CD14-positive monocyte (primary cell): ENCODE data around the gene HS1BP3. TPM values are rescaled to one million over a fixed set of nuclear protein-coding genes. Genes with fewer than 3 reads are reported as not detected.

Experiments
- DNase-seq, 3 donors: peaks; one replicate each; pipeline ENCODE4 v3.0.0-alpha.2; 2011 to 2022
- H2AFZ ChIP-seq: 2 replicates; pipeline ENCODE4 v1.6.0; 2012; ENCODE audit warnings: mild to moderate bottlenecking, low read depth, low read length, inconsistent platforms; ENCODE audit not compliant: insufficient read depth, poor library complexity, severe bottlenecking
- H3K27ac ChIP-seq, 2 donors: 1 replicate in 1 of 2; 2 replicates in 1 of 2; pipeline ENCODE4 v1.5.1; 2012 to 2013; ENCODE audit warnings: low read length in 2 of 2, control low read depth in 1 of 2, inconsistent platforms in 1 of 2, low read depth in 1 of 2, mild to moderate bottlenecking in 1 of 2
- H3K27me3 ChIP-seq, 2 donors: one replicate each; pipeline versions ENCODE4 v1.6.0 to v1.6.1; 2011 to 2013; ENCODE audit warnings: low read length in 2 of 2; ENCODE audit not compliant: control insufficient read depth in 2 of 2, insufficient read depth in 2 of 2
- H3K36me3 ChIP-seq, 2 donors: replicated peaks in 1 of 2; 1 replicate in 1 of 2; 2 replicates in 1 of 2; pipeline versions ENCODE4 v1.5.1 to v1.6.1; 2012 to 2013; ENCODE audit warnings: low read length in 2 of 2, control low read depth in 1 of 2, inconsistent platforms in 1 of 2, mild to moderate bottlenecking in 1 of 2; ENCODE audit not compliant: insufficient read depth in 2 of 2, control insufficient read depth in 1 of 2
- H3K4me1 ChIP-seq, 2 donors: 1 replicate in 1 of 2; 2 replicates in 1 of 2; pipeline versions ENCODE4 v1.5.1 to v1.6.1; 2012 to 2013; ENCODE audit warnings: low read length in 2 of 2, control low read depth in 1 of 2, inconsistent platforms in 1 of 2, mild to moderate bottlenecking in 1 of 2, moderate library complexity in 1 of 2; ENCODE audit not compliant: insufficient read depth in 2 of 2, control insufficient read depth in 1 of 2
- H3K4me2 ChIP-seq: replicated peaks from 2 replicates; pipeline ENCODE3; 2012; ENCODE audit warnings: low read length, moderate library complexity, mild to moderate bottlenecking; ENCODE audit not compliant: poor library complexity, severe bottlenecking; ENCODE audit errors: extremely low read depth
- H3K4me3 ChIP-seq, 3 experiments: fragments of 200-600 bp in 1 of 3; sonication (generic) in 1 of 3; replicated peaks in 1 of 3; 1 replicate in 2 of 3; 2 replicates in 1 of 3; pipeline ENCODE4 v1.5.1; 2011 to 2013; ENCODE audit warnings: low read length in 3 of 3, mild to moderate bottlenecking in 3 of 3, control low read depth in 2 of 3, low read depth in 2 of 3, inconsistent platforms in 1 of 3, moderate library complexity in 1 of 3
- H3K79me2 ChIP-seq: 2 replicates; pipeline ENCODE4 v1.6.0; 2012; ENCODE audit warnings: mild to moderate bottlenecking, control low read depth, inconsistent platforms, low read length, moderate library complexity; ENCODE audit not compliant: insufficient read depth
- H3K9ac ChIP-seq: 2 replicates; pipeline ENCODE4 v1.6.0; 2017; ENCODE audit warnings: low read length, mild to moderate bottlenecking; ENCODE audit not compliant: insufficient read depth, poor library complexity, severe bottlenecking
- H3K9me3 ChIP-seq, 2 donors: replicated peaks in 1 of 2; 1 replicate in 1 of 2; 2 replicates in 1 of 2; pipeline versions ENCODE4 v1.5.1 to v1.6.1; 2012 to 2013; ENCODE audit warnings: low read length in 2 of 2, control low read depth in 1 of 2; ENCODE audit not compliant: control insufficient read depth in 1 of 2, insufficient read depth in 1 of 2
- H4K20me1 ChIP-seq: 2 replicates; pipeline ENCODE4 v1.6.0; 2012; ENCODE audit warnings: mild to moderate bottlenecking, low read length, control low read depth, moderate library complexity; ENCODE audit not compliant: insufficient read depth
- H3K27ac Mint-ChIP-seq, 7 donors: one replicate each; pipeline ENCODE4 v1.8.0; 2020; ENCODE audit warnings: mild to moderate bottlenecking in 7 of 7, mixed read lengths in 7 of 7, moderate library complexity in 6 of 7, inconsistent platforms in 2 of 7
- H3K27me3 Mint-ChIP-seq, 3 donors: one replicate each; pipeline ENCODE4 v1.8.0; 2021 to 2022; ENCODE audit warnings: low read depth in 3 of 3, mild to moderate bottlenecking in 3 of 3, mixed read lengths in 3 of 3, moderate library complexity in 3 of 3, inconsistent platforms in 1 of 3
- H3K36me3 Mint-ChIP-seq, 2 donors: one replicate each; pipeline ENCODE4 v1.8.0; 2020; ENCODE audit warnings: mixed read lengths in 2 of 2, inconsistent platforms in 1 of 2, mild to moderate bottlenecking in 1 of 2
- H3K4me1 Mint-ChIP-seq: one replicate; pipeline ENCODE4 v1.8.0; 2020; ENCODE audit warnings: mild to moderate bottlenecking, mixed read lengths
- H3K4me3 Mint-ChIP-seq, 2 donors: one replicate each; pipeline ENCODE4 v1.8.0; 2020; ENCODE audit warnings: mild to moderate bottlenecking in 2 of 2, mixed read lengths in 2 of 2, moderate library complexity in 1 of 2
- H3K9me3 Mint-ChIP-seq, 7 donors: one replicate each; pipeline ENCODE4 v1.8.0; 2020 to 2022; ENCODE audit warnings: mixed read lengths in 7 of 7, mild to moderate bottlenecking in 6 of 7, moderate library complexity in 6 of 7, inconsistent platforms in 2 of 7
- WGBS: methylation state at CpG from one replicate; pipeline ENCODE4 v1.1.5; 2013; ENCODE audit warnings: missing lambda C conversion rate; ENCODE audit not compliant: insufficient coverage; 5-methylcytosine and 5-hydroxymethylcytosine counted together
- intact Hi-C, 2 donors: fragments of 100-400 bp; cut with micrococcal nuclease; formaldehyde crosslinking; loops; one replicate each; pipeline versions ENCODE4 v1.15.0 to v1.15.1; 2023
- polyA plus RNA-seq, 3 donors: library from polyadenylated mRNA; depleted of rRNA in 1 of 3; unstranded in 2 of 3; stranded (reverse) in 1 of 3; fragments of 300-500 nt in 2 of 3; fragments of >200 nt in 1 of 3; fragmentation: Illumina TruSeq in 2 of 3; gene quantifications; 1 replicate in 2 of 3; 2 replicates in 1 of 3; pipeline ENCODE4 v1.2.3, GENCODE V29; 2012 to 2021
- TF ChIP-seq, protein P1 (sequence below): fragments of 200-600 bp; IDR thresholded peaks from one replicate; pipeline ENCODE4 v1.8.0; 2022; ENCODE audit warnings: antibody characterized with exemption, mild to moderate bottlenecking

Gene HS1BP3
- polyA plus RNA-seq, 3 donors = 45.1 to 48.9 (median 45.4) TPM

DNA sequence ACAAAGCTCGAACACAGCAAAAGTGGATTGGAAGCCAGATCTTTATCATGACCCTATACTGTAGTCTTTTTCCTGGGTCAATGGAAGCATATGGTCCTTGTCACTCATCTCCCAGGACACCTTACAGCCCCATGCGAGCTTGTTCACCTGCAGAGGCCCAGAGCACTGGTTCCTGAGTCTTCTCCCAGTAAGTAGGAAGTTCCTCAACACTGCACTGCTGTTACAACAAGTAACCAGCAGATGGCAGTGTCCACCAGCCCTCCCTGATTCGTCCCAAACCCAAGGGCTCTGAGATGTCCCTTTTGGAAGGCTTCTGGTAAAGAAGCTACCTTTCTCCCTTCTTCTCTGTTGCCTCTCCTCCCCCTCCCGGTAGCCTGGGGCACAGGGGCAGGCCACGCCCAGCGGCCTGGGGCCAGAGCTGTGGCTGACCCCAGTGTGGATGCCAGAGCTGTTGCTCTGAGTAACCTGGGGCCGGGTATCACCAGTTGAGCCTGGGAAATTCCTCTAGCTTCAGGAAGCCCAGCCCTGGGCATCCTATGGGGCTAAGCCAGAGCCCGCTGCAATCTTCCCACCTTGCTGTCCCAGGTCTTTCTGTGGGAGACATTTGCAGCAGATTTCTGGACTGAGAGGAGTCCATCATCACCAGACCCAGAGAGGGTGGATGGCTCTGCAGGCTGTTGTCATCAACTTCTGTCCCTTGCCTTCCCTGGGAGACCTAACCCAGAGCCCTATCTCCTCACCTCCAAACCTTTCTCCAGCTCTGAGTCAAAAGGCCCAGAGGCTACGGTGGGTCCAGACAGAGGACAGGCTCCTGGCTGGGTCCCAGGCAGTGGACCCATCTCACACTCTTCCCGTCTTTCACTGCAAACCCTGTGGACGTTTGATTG lies 10.8 kb upstream of the HS1BP3 start:
- intact Hi-C loops = loop anchor here (2.0 to 10.0 kb wide), 3 partner anchors 301 to 1307 kb away; partner anchors contain the start of gene OSR1 (in 1 of the 2)

More for the DNA sequence above, 10.8 kb upstream of the HS1BP3 start:
- Histone ChIP-seq H3K27me3 (peaks cover 33 to 68% of the 10 kb centered on the region in 2 donors), H3K4me1 (peaks cover 6 to 14% of the 10 kb centered on the region in 2 donors), H3K27ac (no peak overlapping the region), H3K79me2 (no peaks in the 10 kb centered on the region), H3K4me3 (no peak overlapping the region), H4K20me1 (no peaks in the 10 kb centered on the region), H2AFZ (no peak overlapping the region), H3K9ac (no peak overlapping the region), H3K4me2 (no peak overlapping the region), H3K36me3 (no peaks in the 10 kb centered on the region), H3K9me3 (peaks cover 0 to 27% of the 10 kb centered on the region in 2 donors)
- no peak overlapping the region for H3K27ac Mint-ChIP-seq
- peaks cover 58 to 78% (median 67%) of the 10 kb centered on the region in 3 donors for H3K27me3 Mint-ChIP-seq
- peak; percentile 63 to 79 (median 74) for DNase-seq
- peaks cover 0 to 18% (median 5%) of the 10 kb centered on the region in 7 donors for H3K9me3 Mint-ChIP-seq
- H3K4me1 Mint-ChIP-seq = peaks cover 18% of the 10 kb centered on the region
- 43% methylated on average over 9 of the region's 11 CpGs for WGBS
- TF ChIP-seq, protein P1, sequence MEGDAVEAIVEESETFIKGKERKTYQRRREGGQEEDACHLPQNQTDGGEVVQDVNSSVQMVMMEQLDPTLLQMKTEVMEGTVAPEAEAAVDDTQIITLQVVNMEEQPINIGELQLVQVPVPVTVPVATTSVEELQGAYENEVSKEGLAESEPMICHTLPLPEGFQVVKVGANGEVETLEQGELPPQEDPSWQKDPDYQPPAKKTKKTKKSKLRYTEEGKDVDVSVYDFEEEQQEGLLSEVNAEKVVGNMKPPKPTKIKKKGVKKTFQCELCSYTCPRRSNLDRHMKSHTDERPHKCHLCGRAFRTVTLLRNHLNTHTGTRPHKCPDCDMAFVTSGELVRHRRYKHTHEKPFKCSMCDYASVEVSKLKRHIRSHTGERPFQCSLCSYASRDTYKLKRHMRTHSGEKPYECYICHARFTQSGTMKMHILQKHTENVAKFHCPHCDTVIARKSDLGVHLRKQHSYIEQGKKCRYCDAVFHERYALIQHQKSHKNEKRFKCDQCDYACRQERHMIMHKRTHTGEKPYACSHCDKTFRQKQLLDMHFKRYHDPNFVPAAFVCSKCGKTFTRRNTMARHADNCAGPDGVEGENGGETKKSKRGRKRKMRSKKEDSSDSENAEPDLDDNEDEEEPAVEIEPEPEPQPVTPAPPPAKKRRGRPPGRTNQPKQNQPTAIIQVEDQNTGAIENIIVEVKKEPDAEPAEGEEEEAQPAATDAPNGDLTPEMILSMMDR = peak; percentile 96
- H3K4me3 Mint-ChIP-seq = peak overlapping the region in 1 of 2 donors; percentile 69
- no peaks in the 10 kb centered on the region for H3K36me3 Mint-ChIP-seq
